Type B pancreatic cell (in vitro differentiated cells): ENCODE results near the gene TPX2. TPM values are rescaled to one million over a fixed set of nuclear protein-coding genes. Genes with fewer than 3 reads are reported as not detected.

Experiments
- DNase-seq: peaks from one replicate; pipeline ENCODE4 v3.0.0; 2021; ENCODE audit warnings: mixed read lengths; ENCODE audit not compliant: unreplicated experiment; ENCODE audit errors: extremely low spot score
- H3K27ac Mint-ChIP-seq: 2 replicates; pipeline ENCODE4 v1.8.0; 2021; ENCODE audit warnings: mild to moderate bottlenecking, mixed read lengths
- H3K27me3 Mint-ChIP-seq: 2 replicates; pipeline ENCODE4 v1.8.0; 2021; ENCODE audit warnings: mixed read lengths
- H3K36me3 Mint-ChIP-seq: 2 replicates; pipeline ENCODE4 v1.8.0; 2021; ENCODE audit warnings: mixed read lengths
- H3K4me1 Mint-ChIP-seq: one replicate; pipeline ENCODE4 v1.8.0; 2021; ENCODE audit warnings: mixed read lengths; ENCODE audit not compliant: unreplicated experiment
- H3K4me3 Mint-ChIP-seq: 2 replicates; pipeline ENCODE4 v1.8.0; 2021; ENCODE audit warnings: mild to moderate bottlenecking, mixed read lengths
- H3K9me3 Mint-ChIP-seq: 2 replicates; pipeline ENCODE4 v1.8.0; 2021; ENCODE audit warnings: mixed read lengths
- CTCF ChIP-seq: fragments of 200-600 bp; sonication (generic); conservative IDR thresholded peaks from 2 replicates; pipeline ENCODE4 v1.5.0; 2021; ENCODE audit warnings: antibody characterized with exemption, mild to moderate bottlenecking
- total RNA-seq: library from RNA; stranded (reverse); gene quantifications from 2 replicates; pipeline ENCODE4 v1.2.1, GENCODE V29; 2021; ENCODE audit warnings: low replicate concordance

TPX2 gene
- total RNA-seq, 1 donor from 2014 or later, result 130 TPM

GRCh38 chr20:31770243-31770642, 31.2 kb downstream of the TPX2 start:
- Mint-ChIP-seq H3K27me3 (no peaks in the 10 kb centered on the region), H3K9me3 (no peaks in the 10 kb centered on the region), H3K4me1 (no peaks in the 10 kb centered on the region), H3K27ac (no peak overlapping the region), H3K4me3 (no peak overlapping the region), H3K36me3 (peaks cover 36% of the 10 kb centered on the region)
- no peak for DNase-seq
- TF ChIP-seq CTCF, result no peak

GRCh38 chr20:31774408-31774807, 35.3 kb downstream of the TPX2 start:
- TF ChIP-seq CTCF, result no peak
- Mint-ChIP-seq H3K36me3 (peaks cover 50% of the 10 kb centered on the region), H3K4me1 (no peaks in the 10 kb centered on the region), H3K27me3 (no peaks in the 10 kb centered on the region), H3K9me3 (no peaks in the 10 kb centered on the region), H3K4me3 (no peak overlapping the region), H3K27ac (no peak overlapping the region)
- DNase-seq, result no peak

GRCh38 chr20:31780839-31781238, 41.7 kb downstream of the TPX2 start:
- H3K4me3 Mint-ChIP-seq, result no peak overlapping the region
- DNase-seq, result no peak
- H3K27me3 Mint-ChIP-seq, result no peaks in the 10 kb centered on the region
- TF ChIP-seq CTCF, result no peak
- H3K4me1 Mint-ChIP-seq, result no peaks in the 10 kb centered on the region
- peaks cover 39% of the 10 kb centered on the region for H3K36me3 Mint-ChIP-seq
- H3K9me3 Mint-ChIP-seq, result no peaks in the 10 kb centered on the region
- no peak overlapping the region for H3K27ac Mint-ChIP-seq

GRCh38 chr20:31781945-31782344, 42.9 kb downstream of the TPX2 start:
- H3K9me3 Mint-ChIP-seq, result no peaks in the 10 kb centered on the region
- no peak overlapping the region for H3K4me3 Mint-ChIP-seq
- no peak overlapping the region for H3K27ac Mint-ChIP-seq
- H3K36me3 Mint-ChIP-seq, result peaks cover 38% of the 10 kb centered on the region
- no peak for DNase-seq
- TF ChIP-seq CTCF, result no peak
- no peaks in the 10 kb centered on the region for H3K27me3 Mint-ChIP-seq
- no peaks in the 10 kb centered on the region for H3K4me1 Mint-ChIP-seq

GRCh38 chr20:31784354-31785044, 45.4 kb downstream of the TPX2 start:
- Mint-ChIP-seq H3K9me3 (no peaks in the 10 kb centered on the region), H3K4me1 (no peaks in the 10 kb centered on the region), H3K4me3 (no peak overlapping the region), H3K27ac (no peak overlapping the region), H3K27me3 (no peaks in the 10 kb centered on the region), H3K36me3 (peaks cover 39% of the 10 kb centered on the region)
- DNase-seq, result no peak
- no peak for TF ChIP-seq CTCF
